IMR-90 (cell line): ENCODE measurements around the gene B9D1. TPM values are rescaled to one million over a fixed set of nuclear protein-coding genes. Genes with fewer than 3 reads are reported as not detected.

Source experiments
- ATAC-seq: fragments of 200-7000 bp; cut with Tn5 transposase; 2 replicates; pipeline ENCODE4 v1.9.1; 2020; ENCODE audit warnings: low read depth, mild to moderate bottlenecking, moderate library complexity
- BruUV-seq: library from RNA; stranded (reverse); fragments of 400-500 nt; replicated peaks from 2 replicates; lab custom pipeline; 2021; lab: Mats Ljungman, UMichigan
- CTCF ChIA-PET: fragments of 300-600 bp; formaldehyde crosslinking; extraction: SDS; loops from one replicate; lab custom pipeline; 2021; ENCODE audit warnings: antibody characterized with exemption; lab: Yijun Ruan, JAX
- POLR2A ChIA-PET: fragments of 300-600 bp; sonication (Branson Sonifier 250); formaldehyde crosslinking; loops from one replicate; lab custom pipeline; 2022; ENCODE audit warnings: antibody characterized with exemption; ENCODE audit not compliant: unreplicated experiment; lab: Charles Lee
- DNase-seq: peaks from one replicate; pipeline ENCODE4 v3.0.0; 2013
- H2AFZ ChIP-seq: replicated peaks from 2 replicates; pipeline ENCODE3; 2013; ENCODE audit warnings: low read length, mild to moderate bottlenecking; ENCODE audit not compliant: poor library complexity
- H2AK5ac ChIP-seq: 2 replicates; pipeline ENCODE4 v1.6.1; 2013; ENCODE audit warnings: low read depth, low read length, inconsistent platforms
- H2AK9ac ChIP-seq: replicated peaks from 2 replicates; pipeline ENCODE3; 2013; ENCODE audit warnings: mild to moderate bottlenecking, low read depth, low read length, moderate library complexity; ENCODE audit not compliant: poor library complexity
- H2BK120ac ChIP-seq: 2 replicates; pipeline ENCODE4 v1.6.1; 2013; ENCODE audit warnings: low read depth, low read length, inconsistent platforms
- H2BK15ac ChIP-seq: 3 replicates; pipeline ENCODE4 v1.6.1; 2013; ENCODE audit warnings: low read depth, low read length, inconsistent platforms
- H2BK20ac ChIP-seq: 2 replicates; pipeline ENCODE4 v1.6.1; 2013; ENCODE audit warnings: low read depth, mild to moderate bottlenecking, inconsistent platforms, low read length, moderate library complexity
- H2BK5ac ChIP-seq: 2 replicates; pipeline ENCODE4 v1.6.1; 2013; ENCODE audit warnings: mild to moderate bottlenecking, low read depth, low read length, inconsistent platforms; ENCODE audit not compliant: poor library complexity, severe bottlenecking
- H3K14ac ChIP-seq: replicated peaks from 2 replicates; pipeline ENCODE4 v1.6.1; 2013; ENCODE audit warnings: low read depth, low read length, inconsistent platforms
- H3K18ac ChIP-seq: 2 replicates; pipeline ENCODE4 v1.6.1; 2013; ENCODE audit warnings: low read depth, low read length, control low read depth
- H3K23ac ChIP-seq: 2 replicates; pipeline ENCODE4 v1.6.1; 2013; ENCODE audit warnings: low read depth, low read length, inconsistent platforms
- H3K27ac ChIP-seq: 2 replicates; pipeline ENCODE4 v1.5.1; 2013; ENCODE audit warnings: mild to moderate bottlenecking, control low read depth, low read length; ENCODE audit not compliant: insufficient read depth
- H3K27me3 ChIP-seq: 2 replicates; pipeline ENCODE4 v1.6.1; 2013; ENCODE audit warnings: low read length; ENCODE audit not compliant: control insufficient read depth, insufficient read depth
- H3K36me3 ChIP-seq: 2 replicates; pipeline ENCODE4 v1.6.1; 2013; ENCODE audit warnings: low read length, mixed read lengths; ENCODE audit not compliant: control insufficient read depth, insufficient read depth
- H3K4ac ChIP-seq: 2 replicates; pipeline ENCODE4 v1.6.1; 2013; ENCODE audit warnings: low read depth, low read length, inconsistent platforms
- H3K4me1 ChIP-seq: 2 replicates; pipeline ENCODE4 v1.6.1; 2013; ENCODE audit warnings: low read length, mixed read lengths; ENCODE audit not compliant: control insufficient read depth, insufficient read depth
- H3K4me2 ChIP-seq: 2 replicates; pipeline ENCODE4 v1.6.1; 2013; ENCODE audit warnings: low read depth, mild to moderate bottlenecking, control low read depth, low read length, moderate library complexity
- H3K4me3 ChIP-seq: 2 replicates; pipeline ENCODE4 v1.5.1; 2013; ENCODE audit warnings: low read depth, mild to moderate bottlenecking, control low read depth, low read length, moderate library complexity; ENCODE audit not compliant: insufficient read depth
- H3K56ac ChIP-seq: 2 replicates; pipeline ENCODE4 v1.6.1; 2013; ENCODE audit warnings: low read length, inconsistent platforms; ENCODE audit not compliant: insufficient read depth; ENCODE audit errors: extremely low read depth
- H3K79me1 ChIP-seq, 2 experiments: 2 replicates each; pipeline ENCODE4 v1.6.1; 2013; ENCODE audit warnings: low read length in 2 of 2, inconsistent platforms in 1 of 2, low read depth in 1 of 2
- H3K9ac ChIP-seq: 2 replicates; pipeline ENCODE4 v1.6.1; 2013; ENCODE audit warnings: low read depth, low read length, control low read depth
- H3K9me1 ChIP-seq: 2 replicates; pipeline ENCODE4 v1.6.1; 2013; ENCODE audit warnings: low read length, inconsistent platforms; ENCODE audit not compliant: insufficient read depth
- H3K9me3 ChIP-seq: 2 replicates; pipeline ENCODE4 v1.6.1; 2013; ENCODE audit warnings: low read length; ENCODE audit not compliant: control insufficient read depth, insufficient read depth
- H4K20me1 ChIP-seq: 2 replicates; pipeline ENCODE4 v1.6.1; 2013; ENCODE audit warnings: low read length, inconsistent platforms; ENCODE audit not compliant: insufficient read depth
- H4K5ac ChIP-seq: 2 replicates; pipeline ENCODE4 v1.6.1; 2013; ENCODE audit warnings: mild to moderate bottlenecking, low read depth, low read length, control low read depth
- H4K8ac ChIP-seq, 2 experiments: 2 replicates each; pipeline ENCODE4 v1.6.1; 2013; ENCODE audit warnings: low read depth in 2 of 2, low read length in 2 of 2, control low read depth in 1 of 2, inconsistent platforms in 1 of 2
- H4K91ac ChIP-seq: 2 replicates; pipeline ENCODE4 v1.6.1; 2013; ENCODE audit warnings: low read depth, low read length, inconsistent platforms; ENCODE audit not compliant: insufficient read depth
- MXI1 ChIP-seq: IDR thresholded peaks from 2 replicates; pipeline ENCODE4 v1.6.1; 2012; ENCODE audit warnings: low read depth, mild to moderate bottlenecking, low read length, moderate library complexity, borderline replicate concordance
- POLR2A ChIP-seq: IDR thresholded peaks from 2 replicates; pipeline ENCODE4 v1.6.1; 2012; ENCODE audit warnings: mild to moderate bottlenecking, low read depth, low read length
- RFX5 ChIP-seq: IDR thresholded peaks from 2 replicates; pipeline ENCODE4 v1.8.0; 2012; ENCODE audit warnings: low read depth, mild to moderate bottlenecking, low read length, moderate library complexity
- WGBS, 2 experiments: methylation state at CpG; one replicate each; pipeline versions ENCODE4 v1.1.5 to v1.1.7; 2013; ENCODE audit warnings: missing lambda C conversion rate in 2 of 2; ENCODE audit not compliant: insufficient read length in 1 of 2; ENCODE audit errors: extremely low coverage in 2 of 2; 5-methylcytosine and 5-hydroxymethylcytosine counted together
- dilution Hi-C: fragments of 300-500 bp; cut with HindIII; formaldehyde crosslinking; loops from one replicate; pipeline ENCODE4 v1.14.3; 2018; ENCODE audit warnings: low sequenced_read_pairs; ENCODE audit not compliant: unreplicated experiment
- in situ Hi-C: fragments of 300-500 bp; cut with MboI; formaldehyde crosslinking; loops from 3 replicates; pipeline ENCODE4 v1.14.3; 2019; ENCODE audit warnings: low sequenced_read_pairs, inconsistent platforms, mixed read lengths
- intact Hi-C: fragments of 100-400 bp; cut with micrococcal nuclease; formaldehyde crosslinking; loops from 2 replicates; pipeline ENCODE4 v1.10.0; 2022
- polyA plus RNA-seq, 3 experiments: library from polyadenylated mRNA; depleted of rRNA; stranded (reverse); fragments of >200 nt; gene quantifications; 2 replicates each; pipeline ENCODE4 v1.2.3, GENCODE V29; 2012; ENCODE audit warnings: low replicate concordance in 1 of 3
- total RNA-seq: library from RNA; depleted of rRNA; stranded (reverse); fragments of >200 nt; gene quantifications from 2 replicates; pipeline ENCODE4 v1.2.3, GENCODE V29; 2012

B9D1 gene
- total and polyA plus RNA-seq, 2 of the 4 experiments (the other 2 are of a cell fraction) = 42.5 to 43.8 TPM

DNA sequence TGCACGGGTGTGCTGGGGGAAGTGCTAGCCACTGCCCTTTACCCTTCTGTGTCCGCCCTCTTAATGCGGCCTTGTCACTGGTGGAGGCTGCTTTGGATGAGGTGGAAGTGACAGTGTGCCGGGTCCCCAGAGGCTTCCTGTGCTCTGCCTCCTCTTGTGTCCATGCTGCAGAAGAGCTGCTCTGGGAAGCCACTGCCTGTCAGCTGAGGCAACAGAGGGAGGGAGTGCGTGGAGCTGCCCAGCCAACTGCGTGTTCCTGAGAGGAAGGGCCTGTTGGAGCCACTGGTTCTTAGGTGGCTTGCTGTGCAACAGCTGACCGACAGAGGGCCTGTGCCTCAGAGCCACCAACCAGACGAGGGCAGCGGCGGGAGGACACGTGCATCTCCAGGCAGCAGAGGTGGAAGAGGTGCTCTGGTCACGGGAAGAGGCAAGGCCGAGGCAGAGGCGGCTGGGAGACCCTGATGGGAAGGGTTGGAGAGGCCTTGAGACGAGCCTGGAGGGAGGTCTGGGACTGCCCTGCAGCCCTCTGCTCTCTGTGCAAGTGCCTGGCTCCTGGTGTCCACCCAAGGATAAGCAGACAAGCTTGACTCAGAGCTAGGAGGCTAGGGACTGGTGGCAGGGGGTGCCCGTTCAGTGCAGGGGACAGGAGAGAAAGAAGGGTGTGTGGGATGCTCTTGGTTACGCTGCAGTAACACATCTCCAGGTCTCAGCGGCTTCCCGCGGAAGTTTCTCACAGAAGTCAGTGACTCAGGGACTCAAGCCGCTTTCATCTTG is 25.4 kb downstream of the B9D1 start:
- no peak overlapping the region for H2AK9ac ChIP-seq
- no peak overlapping the region for H3K4me3 ChIP-seq
- dilution Hi-C loops = no loop called here
- BruUV-seq = no TSS peak
- H4K91ac ChIP-seq = no peak overlapping the region
- no peak overlapping the region for H3K27ac ChIP-seq
- no peak overlapping the region for H4K8ac ChIP-seq
- H3K27me3 ChIP-seq = no peaks in the 10 kb centered on the region
- H4K20me1 ChIP-seq = peaks cover 3% of the 10 kb centered on the region; the same call in 1 of the 2 replicates
- H3K9me3 ChIP-seq = no peaks in the 10 kb centered on the region
- no peak overlapping the region for H3K23ac ChIP-seq
- no peak overlapping the region for H3K4me2 ChIP-seq
- ChIA-PET POLR2A (no interaction called here), CTCF (no interaction called here)
- no peak overlapping the region for H3K14ac ChIP-seq
- H2AFZ ChIP-seq = no peak overlapping the region
- H3K9ac ChIP-seq = no peak overlapping the region
- TF ChIP-seq POLR2A (no peak), RFX5 (no peak), MXI1 (no peak)
- DNase-seq = no peak
- intact Hi-C loops = no loop called here
- no peak overlapping the region for H2BK5ac ChIP-seq
- H4K5ac ChIP-seq = no peak overlapping the region
- no peak overlapping the region for H2BK15ac ChIP-seq
- WGBS, 2 experiments = 72% methylated on average over 11 of the region's 21 CpGs; no CpG with 5 or more reads in 1 of the 2 experiments
- peaks cover 0 to 19% of the 10 kb centered on the region in 2 experiments; a peak in 2 of 4 replicates for H3K79me1 ChIP-seq
- H2BK20ac ChIP-seq = no peak overlapping the region
- H2AK5ac ChIP-seq = no peak overlapping the region
- H3K4ac ChIP-seq = no peak overlapping the region; the same call in 1 of the 2 replicates
- no peak overlapping the region for H3K56ac ChIP-seq
- no peak overlapping the region for H2BK120ac ChIP-seq
- H3K4me1 ChIP-seq = peaks cover 16% of the 10 kb centered on the region
- peaks cover 16% of the 10 kb centered on the region; the same call in 1 of the 2 replicates for H3K36me3 ChIP-seq
- H3K18ac ChIP-seq = no peak overlapping the region
- peaks cover 29% of the 10 kb centered on the region for H3K9me1 ChIP-seq
- in situ Hi-C loops = no loop called here
- ATAC-seq = no peak
